Measurements from ENCODE around the gene CDK19.
"Not testable (repeated sequence)": the region's sequence is repeated elsewhere in the genome, so short reads cannot be mapped to it uniquely, and the experiment has no call there.

CDK19 gene

GRCh38 chr6:110606151-110606550 lies 209.1 kb downstream of the CDK19 start:
- TF ChIP-seq PPARA (CRISPR knock-in tag; IDR thresholded peaks at IDR 0.05; ENCODE audit: borderline replicate concordance): no peak
- TF ChIP-seq ESRRG (CRISPR knock-in tag; IDR thresholded peaks at IDR 0.05): no peak
- TF ChIP-seq ZFP3 (CRISPR knock-in tag; IDR thresholded peaks at IDR 0.05): no peak
- no peak for TF ChIP-seq PATZ1 (CRISPR knock-in tag; IDR thresholded peaks at IDR 0.05; ENCODE audit: borderline replicate concordance)
- TF ChIP-seq ZNF565 (CRISPR knock-in tag; conservative IDR thresholded peaks at IDR 0.05; ENCODE audit: low read depth): no peak
- no peak for TF ChIP-seq ZNF8 (CRISPR knock-in tag; IDR thresholded peaks at IDR 0.05)
- TF ChIP-seq POU6F1 (CRISPR knock-in tag; IDR thresholded peaks at IDR 0.05; ENCODE audit: borderline replicate concordance, low read depth): no peak
- no peak for TF ChIP-seq TCF4 (CRISPR knock-in tag; IDR thresholded peaks at IDR 0.05; ENCODE audit: borderline replicate concordance)
- no peak for TF ChIP-seq ZC3H10 (CRISPR knock-in tag; IDR thresholded peaks at IDR 0.05)
- TF ChIP-seq CREB5 (CRISPR knock-in tag; IDR thresholded peaks at IDR 0.05; ENCODE audit: low read depth): no peak
- ATAC-seq: no peak

- ATAC-seq: not testable (repeated sequence)
These were observed 214.6 kb downstream of the CDK19 start for GRCh38 chr6:110600640-110601039.

GRCh38 chr6:110597761-110598160 lies 217.5 kb downstream of the CDK19 start:
- no peak for TF ChIP-seq ZNF70 (CRISPR knock-in tag; IDR thresholded peaks at IDR 0.05)
- no peak for TF ChIP-seq ESRRG (CRISPR knock-in tag; IDR thresholded peaks at IDR 0.05)
- no peak for TF ChIP-seq CREB5 (CRISPR knock-in tag; IDR thresholded peaks at IDR 0.05; ENCODE audit: low read depth)
- TF ChIP-seq ZFP3 (CRISPR knock-in tag; IDR thresholded peaks at IDR 0.05): no peak
- TF ChIP-seq POU6F1 (CRISPR knock-in tag; IDR thresholded peaks at IDR 0.05; ENCODE audit: borderline replicate concordance, low read depth): no peak
- no peak for TF ChIP-seq GLIS3 (CRISPR knock-in tag; IDR thresholded peaks at IDR 0.05)
- TF ChIP-seq CSRNP3 (CRISPR knock-in tag; IDR thresholded peaks at IDR 0.05): no peak
- TF ChIP-seq TSHZ2 (CRISPR knock-in tag; IDR thresholded peaks at IDR 0.05): no peak
- TF ChIP-seq ZNF565 (CRISPR knock-in tag; conservative IDR thresholded peaks at IDR 0.05; ENCODE audit: low read depth): no peak
- no peak for TF ChIP-seq SNAI2 (CRISPR knock-in tag; IDR thresholded peaks at IDR 0.05)
- TF ChIP-seq TOX (CRISPR knock-in tag; IDR thresholded peaks at IDR 0.05; ENCODE audit: borderline replicate concordance): no peak
- no peak for TF ChIP-seq PATZ1 (CRISPR knock-in tag; IDR thresholded peaks at IDR 0.05; ENCODE audit: borderline replicate concordance)
- ATAC-seq: no peak
